Smooth muscle cell (in vitro differentiated cells): ENCODE results near the gene FOXM1. TPM values are rescaled to one million over a fixed set of nuclear protein-coding genes. Genes with fewer than 3 reads are reported as not detected.

ENCODE experiments used
- DNase-seq: peaks from one replicate; lab custom pipeline; 2025; ENCODE audit not compliant: unreplicated experiment; lab: John Stamatoyannopoulos, UW
- H2AFZ ChIP-seq: fragments of 200-600 bp; sonication (generic); 2 replicates; pipeline ENCODE4 v1.6.0; 2016; ENCODE audit warnings: antibody characterized with exemption, low read depth, mild to moderate bottlenecking
- H3F3A ChIP-seq: fragments of 200-600 bp; sonication (generic); 2 replicates; pipeline ENCODE4 v1.6.0; 2017; ENCODE audit warnings: antibody characterized with exemption, low read depth
- H3K27ac ChIP-seq: fragments of 200-600 bp; sonication (generic); 2 replicates; pipeline ENCODE4 v1.5.1; 2016; ENCODE audit warnings: low read depth, mild to moderate bottlenecking
- H3K27me3 ChIP-seq: fragments of 200-600 bp; sonication (generic); 2 replicates; pipeline ENCODE4 v1.6.1; 2016; ENCODE audit warnings: low read depth, mild to moderate bottlenecking
- H3K36me3 ChIP-seq: fragments of 200-600 bp; sonication (generic); 2 replicates; pipeline ENCODE4 v1.5.1; 2016; ENCODE audit warnings: low read depth
- H3K4me1 ChIP-seq: fragments of 200-600 bp; sonication (generic); 2 replicates; pipeline ENCODE4 v1.5.1; 2016; ENCODE audit warnings: low read depth
- H3K4me2 ChIP-seq: fragments of 200-600 bp; sonication (generic); 2 replicates; pipeline ENCODE4 v1.6.0; 2016; ENCODE audit warnings: mild to moderate bottlenecking
- H3K4me3 ChIP-seq: fragments of 200-600 bp; sonication (generic); 2 replicates; pipeline ENCODE4 v1.5.1; 2016; ENCODE audit warnings: mild to moderate bottlenecking
- H3K79me2 ChIP-seq: fragments of 200-600 bp; sonication (generic); 2 replicates; pipeline ENCODE4 v1.6.0; 2016; ENCODE audit warnings: low read depth, mild to moderate bottlenecking
- H3K9ac ChIP-seq: fragments of 200-600 bp; sonication (generic); 2 replicates; pipeline ENCODE4 v1.6.0; 2016; ENCODE audit warnings: low read depth
- H3K9me3 ChIP-seq: fragments of 200-600 bp; sonication (generic); replicated peaks from 2 replicates; pipeline ENCODE4 v1.5.1; 2016; ENCODE audit warnings: low read depth
- H4K20me1 ChIP-seq: fragments of 200-600 bp; sonication (generic); 2 replicates; pipeline ENCODE4 v1.6.0; 2016; ENCODE audit warnings: low read depth
- WGBS: methylation state at CpG from one replicate; pipeline ENCODE4 v1.1.7; 2016; ENCODE audit warnings: low lambda C conversion rate; 5-methylcytosine and 5-hydroxymethylcytosine counted together
- polyA plus RNA-seq: library from polyadenylated mRNA; unstranded; fragments of >200 nt; fragmentation: Nextera tagmentation; extraction: Ambion mirVana; gene quantifications from 2 replicates; pipeline ENCODE4 v1.2.1, GENCODE V29; 2016
- total RNA-seq: library from RNA; depleted of rRNA; stranded (reverse); fragments of >200 nt; gene quantifications from 2 replicates; pipeline ENCODE4 v1.2.3, GENCODE V29; 2014
- TF ChIP-seq, protein P1 (sequence below): fragments of 200-600 bp; sonication (generic); IDR thresholded peaks from 2 replicates; pipeline ENCODE4 v1.5.1; 2017; ENCODE audit warnings: borderline replicate concordance, mild to moderate bottlenecking, antibody characterized with exemption; ENCODE audit not compliant: insufficient read depth, poor library complexity, severe bottlenecking

The FOXM1 gene
- total and polyA plus RNA-seq, 2 experiments from 2014 or later, result 3.7 to 8.1 TPM

- peaks cover 15% of the 10 kb centered on the region for H3K4me1 ChIP-seq
- no peaks in the 10 kb centered on the region for H4K20me1 ChIP-seq
- no peak overlapping the region for H3K9ac ChIP-seq
- 65% methylated on average over 7 of the region's 7 CpGs for WGBS
- DNase-seq, result no peak
- H3F3A ChIP-seq, result no peaks in the 10 kb centered on the region
- no peaks in the 10 kb centered on the region for H3K9me3 ChIP-seq
- H3K4me3 ChIP-seq, result no peak overlapping the region
- no peaks in the 10 kb centered on the region for H3K79me2 ChIP-seq
- H3K27ac ChIP-seq, result no peak overlapping the region
- TF ChIP-seq, protein P1, sequence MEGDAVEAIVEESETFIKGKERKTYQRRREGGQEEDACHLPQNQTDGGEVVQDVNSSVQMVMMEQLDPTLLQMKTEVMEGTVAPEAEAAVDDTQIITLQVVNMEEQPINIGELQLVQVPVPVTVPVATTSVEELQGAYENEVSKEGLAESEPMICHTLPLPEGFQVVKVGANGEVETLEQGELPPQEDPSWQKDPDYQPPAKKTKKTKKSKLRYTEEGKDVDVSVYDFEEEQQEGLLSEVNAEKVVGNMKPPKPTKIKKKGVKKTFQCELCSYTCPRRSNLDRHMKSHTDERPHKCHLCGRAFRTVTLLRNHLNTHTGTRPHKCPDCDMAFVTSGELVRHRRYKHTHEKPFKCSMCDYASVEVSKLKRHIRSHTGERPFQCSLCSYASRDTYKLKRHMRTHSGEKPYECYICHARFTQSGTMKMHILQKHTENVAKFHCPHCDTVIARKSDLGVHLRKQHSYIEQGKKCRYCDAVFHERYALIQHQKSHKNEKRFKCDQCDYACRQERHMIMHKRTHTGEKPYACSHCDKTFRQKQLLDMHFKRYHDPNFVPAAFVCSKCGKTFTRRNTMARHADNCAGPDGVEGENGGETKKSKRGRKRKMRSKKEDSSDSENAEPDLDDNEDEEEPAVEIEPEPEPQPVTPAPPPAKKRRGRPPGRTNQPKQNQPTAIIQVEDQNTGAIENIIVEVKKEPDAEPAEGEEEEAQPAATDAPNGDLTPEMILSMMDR, result no peak
- no peak overlapping the region for H2AFZ ChIP-seq
- no peaks in the 10 kb centered on the region for H3K27me3 ChIP-seq
- no peak overlapping the region for H3K4me2 ChIP-seq
- peaks cover 7% of the 10 kb centered on the region for H3K36me3 ChIP-seq
Measured at GRCh38 chr12:2823483-2823882, 53.5 kb downstream of the FOXM1 start.

- Histone ChIP-seq H3K9ac (no peak overlapping the region), H2AFZ (no peak overlapping the region), H3K27ac (no peak overlapping the region), H3F3A (no peaks in the 10 kb centered on the region), H3K79me2 (peaks cover 4% of the 10 kb centered on the region), H3K27me3 (no peaks in the 10 kb centered on the region), H3K4me2 (no peak overlapping the region), H3K4me1 (peaks cover 6% of the 10 kb centered on the region), H3K36me3 (peaks cover 15% of the 10 kb centered on the region), H3K9me3 (no peaks in the 10 kb centered on the region), H4K20me1 (no peaks in the 10 kb centered on the region), H3K4me3 (no peak overlapping the region)
- no peak for DNase-seq
- 92% methylated on average over 4 of the region's 9 CpGs for WGBS
- TF ChIP-seq, protein P1, result no peak
Measured at GRCh38 chr12:2820432-2820831, 56.5 kb downstream of the FOXM1 start.

DNA sequence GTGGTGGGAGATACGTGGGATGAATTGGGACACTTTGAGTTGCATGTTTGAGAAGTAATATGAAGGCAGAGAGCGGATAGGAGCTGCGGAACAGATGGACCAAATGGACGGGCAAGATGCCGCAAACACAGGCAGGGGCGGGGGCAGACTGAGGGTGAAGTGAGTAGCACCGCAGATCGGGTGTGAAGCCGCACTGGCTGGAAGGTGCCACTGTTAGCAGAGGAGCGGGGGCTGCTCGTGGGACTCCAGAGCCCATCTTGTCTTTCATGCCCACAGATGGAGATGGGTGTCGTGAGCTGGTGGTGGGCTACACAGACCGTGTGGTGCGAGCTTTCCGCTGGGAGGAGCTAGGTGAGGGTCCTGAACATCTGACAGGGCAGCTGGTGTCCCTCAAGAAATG is 57.2 kb downstream of the FOXM1 start:
- Histone ChIP-seq H3K9ac (no peak overlapping the region), H3K27me3 (no peaks in the 10 kb centered on the region), H3K4me3 (no peak overlapping the region), H3K9me3 (no peaks in the 10 kb centered on the region), H4K20me1 (no peaks in the 10 kb centered on the region), H3F3A (no peaks in the 10 kb centered on the region), H2AFZ (no peak overlapping the region), H3K4me1 (peaks cover under 1% of the 10 kb centered on the region), H3K4me2 (no peak overlapping the region), H3K36me3 (peaks cover 15% of the 10 kb centered on the region), H3K79me2 (peaks cover 10% of the 10 kb centered on the region), H3K27ac (no peak overlapping the region)
- TF ChIP-seq, protein P1, result no peak
- DNase-seq, result no peak
- WGBS, result 97% methylated on average over 15 of the region's 15 CpGs
